A673 (cell line): ENCODE measurements around the gene GADL1. TPM values are rescaled to one million over a fixed set of nuclear protein-coding genes. Genes with fewer than 3 reads are reported as not detected.

ENCODE experiments used
- BruUV-seq: library from RNA; stranded (reverse); fragments of 400-500 nt; replicated peaks from 2 replicates; lab custom pipeline; 2021; lab: Mats Ljungman, UMichigan
- CTCF ChIA-PET: fragments of 300-600 bp; sonication (Branson Sonifier 250); formaldehyde crosslinking; loops from one replicate; lab custom pipeline; 2022; ENCODE audit warnings: antibody characterized with exemption; lab: Charles Lee
- POLR2A ChIA-PET: fragments of 300-600 bp; sonication (Branson Sonifier 250); formaldehyde crosslinking; loops from one replicate; lab custom pipeline; 2022; ENCODE audit warnings: antibody characterized with exemption; ENCODE audit not compliant: low non-redundant PET; lab: Charles Lee
- DNase-seq: peaks from one replicate; pipeline ENCODE4 v3.0.0-alpha.2; 2015; ENCODE audit warnings: low spot score
- H3K27ac ChIP-seq: fragments of 200-600 bp; sonication (generic); 2 replicates; pipeline ENCODE4 v1.5.1; 2016; ENCODE audit warnings: mixed run types, low read depth, mild to moderate bottlenecking, mixed read lengths, antibody characterized with exemption, low read length; ENCODE audit not compliant: poor library complexity, severe bottlenecking
- H3K27me3 ChIP-seq: fragments of 200-600 bp; sonication (generic); replicated peaks from 2 replicates; pipeline ENCODE4 v1.6.1; 2017; ENCODE audit warnings: mixed run types, low read depth, mild to moderate bottlenecking, mixed read lengths, antibody characterized with exemption, low read length; ENCODE audit not compliant: insufficient read depth, poor library complexity
- H3K36me3 ChIP-seq: fragments of 200-600 bp; sonication (generic); 2 replicates; pipeline ENCODE4 v1.6.1; 2016; ENCODE audit warnings: mixed run types, mild to moderate bottlenecking, mixed read lengths, antibody characterized with exemption, low read length; ENCODE audit not compliant: insufficient read depth, poor library complexity, severe bottlenecking
- H3K4me1 ChIP-seq: fragments of 200-600 bp; sonication (generic); 2 replicates; pipeline ENCODE4 v1.6.1; 2017; ENCODE audit warnings: mixed run types, mild to moderate bottlenecking, mixed read lengths, antibody characterized with exemption, low read length; ENCODE audit not compliant: insufficient read depth, poor library complexity, severe bottlenecking
- H3K4me3 ChIP-seq: fragments of 200-600 bp; sonication (generic); 2 replicates; pipeline ENCODE4 v1.5.1; 2016; ENCODE audit warnings: low read depth, mixed run types, mild to moderate bottlenecking, mixed read lengths, low read length; ENCODE audit not compliant: poor library complexity, severe bottlenecking
- H3K9me3 ChIP-seq: fragments of 200-600 bp; sonication (generic); 2 replicates; pipeline ENCODE4 v1.6.1; 2016; ENCODE audit warnings: mixed run types, low read depth, mild to moderate bottlenecking, mixed read lengths, antibody characterized with exemption, low read length; ENCODE audit not compliant: poor library complexity, severe bottlenecking
- EZH2 ChIP-seq: fragments of 200-600 bp; sonication (generic); IDR thresholded peaks from 2 replicates; pipeline ENCODE4 v1.6.1; 2017; ENCODE audit warnings: borderline replicate concordance, low read depth, mild to moderate bottlenecking, mixed read lengths, antibody characterized with exemption, low read length; ENCODE audit not compliant: poor library complexity, severe bottlenecking
- intact Hi-C: fragments of 100-400 bp; cut with micrococcal nuclease; formaldehyde crosslinking; loops from one replicate; pipeline ENCODE4 v1.10.0; 2022; ENCODE audit not compliant: unreplicated experiment
- total RNA-seq: library from RNA; stranded (reverse); gene quantifications from 2 replicates; pipeline ENCODE4 v1.2.3, GENCODE V29; 2021
- TF ChIP-seq, protein P1 (sequence below): fragments of 300-800, 200-600 bp; sonication (generic); conservative IDR thresholded peaks from 2 replicates; pipeline ENCODE4 v1.5.1; 2017; ENCODE audit warnings: low read depth, mild to moderate bottlenecking, antibody characterized with exemption, low read length, moderate library complexity, mixed read lengths

The GADL1 gene
- total RNA-seq, 1 experiment from 2014 or later = 13.8 TPM

DNA sequence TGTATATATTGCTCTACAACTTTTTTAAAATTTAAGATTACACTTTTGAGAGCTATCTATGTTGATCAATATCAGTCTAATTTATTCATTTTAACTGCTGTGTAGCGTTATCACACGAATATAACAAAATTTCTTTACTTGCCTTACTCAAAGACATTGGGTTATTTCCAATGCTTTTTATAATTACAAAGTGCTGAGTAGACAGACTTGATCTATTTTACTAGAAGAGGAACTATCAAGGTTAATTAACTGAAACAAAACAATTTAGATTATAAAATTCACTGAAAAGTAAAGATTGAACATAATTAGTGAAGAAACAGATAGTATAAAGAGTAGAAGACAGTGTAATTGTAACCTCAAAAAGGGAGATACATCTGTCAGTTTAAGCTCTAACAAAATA, 182.6 kb downstream of the GADL1 start:
- H3K36me3 ChIP-seq = no peaks in the 10 kb centered on the region
- ChIA-PET POLR2A (no interaction called here), CTCF (no interaction called here)
- DNase-seq = no peak
- no peaks in the 10 kb centered on the region for H3K4me1 ChIP-seq
- H3K9me3 ChIP-seq = no peaks in the 10 kb centered on the region
- no peak overlapping the region for H3K27ac ChIP-seq
- no peak overlapping the region for H3K4me3 ChIP-seq
- intact Hi-C loops = no loop called here
- H3K27me3 ChIP-seq = no peaks in the 10 kb centered on the region
- no TSS peak for BruUV-seq
- no peak for TF ChIP-seq EZH2
- TF ChIP-seq, protein P1, sequence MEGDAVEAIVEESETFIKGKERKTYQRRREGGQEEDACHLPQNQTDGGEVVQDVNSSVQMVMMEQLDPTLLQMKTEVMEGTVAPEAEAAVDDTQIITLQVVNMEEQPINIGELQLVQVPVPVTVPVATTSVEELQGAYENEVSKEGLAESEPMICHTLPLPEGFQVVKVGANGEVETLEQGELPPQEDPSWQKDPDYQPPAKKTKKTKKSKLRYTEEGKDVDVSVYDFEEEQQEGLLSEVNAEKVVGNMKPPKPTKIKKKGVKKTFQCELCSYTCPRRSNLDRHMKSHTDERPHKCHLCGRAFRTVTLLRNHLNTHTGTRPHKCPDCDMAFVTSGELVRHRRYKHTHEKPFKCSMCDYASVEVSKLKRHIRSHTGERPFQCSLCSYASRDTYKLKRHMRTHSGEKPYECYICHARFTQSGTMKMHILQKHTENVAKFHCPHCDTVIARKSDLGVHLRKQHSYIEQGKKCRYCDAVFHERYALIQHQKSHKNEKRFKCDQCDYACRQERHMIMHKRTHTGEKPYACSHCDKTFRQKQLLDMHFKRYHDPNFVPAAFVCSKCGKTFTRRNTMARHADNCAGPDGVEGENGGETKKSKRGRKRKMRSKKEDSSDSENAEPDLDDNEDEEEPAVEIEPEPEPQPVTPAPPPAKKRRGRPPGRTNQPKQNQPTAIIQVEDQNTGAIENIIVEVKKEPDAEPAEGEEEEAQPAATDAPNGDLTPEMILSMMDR = no peak

DNA sequence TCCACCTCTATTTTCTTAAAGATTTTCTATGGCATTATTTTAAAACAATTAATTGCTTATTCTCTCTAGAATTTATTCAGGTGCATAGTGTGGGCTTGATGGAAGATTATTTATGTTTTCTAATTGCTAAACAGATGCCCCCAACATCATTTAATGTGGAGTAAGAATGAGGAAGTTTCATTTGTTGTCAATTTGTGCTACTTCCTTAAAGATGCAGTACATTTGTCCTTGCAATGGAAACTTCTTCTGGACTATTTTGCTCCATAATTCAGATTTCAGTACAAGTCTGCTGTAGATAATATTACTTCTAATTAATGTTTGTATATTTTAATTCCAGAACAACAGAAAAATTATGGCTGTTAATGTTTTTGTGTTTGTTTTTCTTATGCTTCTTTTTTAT, 183.3 kb downstream of the GADL1 start:
- H3K4me3 ChIP-seq = no peak overlapping the region
- H3K36me3 ChIP-seq = no peaks in the 10 kb centered on the region
- H3K4me1 ChIP-seq = no peaks in the 10 kb centered on the region
- H3K27ac ChIP-seq = no peak overlapping the region
- CTCF ChIA-PET = no interaction called here
- POLR2A ChIA-PET = no interaction called here
- no peak for DNase-seq
- no TSS peak for BruUV-seq
- H3K9me3 ChIP-seq = no peaks in the 10 kb centered on the region
- intact Hi-C loops = no loop called here
- TF ChIP-seq, protein P1 = no peak
- no peaks in the 10 kb centered on the region for H3K27me3 ChIP-seq

DNA sequence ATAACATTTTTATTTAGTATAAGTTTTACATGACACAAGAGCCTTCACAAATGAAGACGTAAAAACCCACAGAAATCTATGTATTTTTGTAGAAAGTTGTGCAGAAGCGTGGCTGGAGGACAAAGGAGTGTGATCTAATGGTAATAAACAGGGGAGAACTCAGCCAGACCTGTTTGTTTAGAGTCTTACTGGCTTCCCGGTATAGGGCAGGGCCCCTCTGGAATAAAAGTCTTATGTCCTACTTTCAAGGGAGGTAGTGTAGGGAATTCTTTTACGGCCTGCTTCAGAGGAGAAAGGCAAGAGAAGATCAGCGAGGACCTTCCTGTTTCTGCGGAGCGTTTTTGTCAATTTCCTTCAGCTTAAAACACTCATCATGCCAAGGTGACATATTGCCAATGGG, 184.4 kb downstream of the GADL1 start:
- no peaks in the 10 kb centered on the region for H3K27me3 ChIP-seq
- DNase-seq = no peak
- intact Hi-C loops = no loop called here
- POLR2A ChIA-PET = no interaction called here
- H3K9me3 ChIP-seq = no peaks in the 10 kb centered on the region
- CTCF ChIA-PET = no interaction called here
- no peak overlapping the region for H3K27ac ChIP-seq
- H3K36me3 ChIP-seq = no peaks in the 10 kb centered on the region
- no TSS peak for BruUV-seq
- TF ChIP-seq, protein P1 = no peak
- TF ChIP-seq EZH2 = no peak
- H3K4me3 ChIP-seq = no peak overlapping the region
- H3K4me1 ChIP-seq = no peaks in the 10 kb centered on the region
